Measurements from ENCODE around the gene CEP112. TPM values are rescaled to one million over a fixed set of nuclear protein-coding genes. Genes with fewer than 3 reads are reported as not detected.

Gene CEP112
- total and polyA plus RNA-seq, 10 of the 15 experiments (the other 5 are each of a cell fraction or from before 2014, with no cell fraction given), result 0.11 to 3.8 (median 0.32) TPM; not detected in 1

DNA sequence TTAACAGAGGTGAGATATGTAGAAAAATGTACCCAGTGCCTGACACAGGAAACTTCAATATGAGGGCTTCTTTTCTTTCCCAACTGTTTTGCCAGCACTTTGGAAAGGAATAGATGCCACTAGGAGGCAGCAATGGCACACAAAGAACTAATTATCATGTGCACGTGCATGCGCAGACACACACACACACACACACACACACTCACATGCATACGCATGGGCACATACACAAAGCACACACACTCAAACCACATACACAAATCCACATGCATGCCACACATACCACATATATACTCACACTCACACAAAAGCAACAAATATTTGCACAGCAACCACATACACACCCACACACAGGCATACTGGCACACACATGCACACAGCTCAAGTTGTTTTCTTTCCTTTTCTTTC is 8.8 kb upstream of the CEP112 start (continued):
- TF ChIP-seq, protein P1, sequence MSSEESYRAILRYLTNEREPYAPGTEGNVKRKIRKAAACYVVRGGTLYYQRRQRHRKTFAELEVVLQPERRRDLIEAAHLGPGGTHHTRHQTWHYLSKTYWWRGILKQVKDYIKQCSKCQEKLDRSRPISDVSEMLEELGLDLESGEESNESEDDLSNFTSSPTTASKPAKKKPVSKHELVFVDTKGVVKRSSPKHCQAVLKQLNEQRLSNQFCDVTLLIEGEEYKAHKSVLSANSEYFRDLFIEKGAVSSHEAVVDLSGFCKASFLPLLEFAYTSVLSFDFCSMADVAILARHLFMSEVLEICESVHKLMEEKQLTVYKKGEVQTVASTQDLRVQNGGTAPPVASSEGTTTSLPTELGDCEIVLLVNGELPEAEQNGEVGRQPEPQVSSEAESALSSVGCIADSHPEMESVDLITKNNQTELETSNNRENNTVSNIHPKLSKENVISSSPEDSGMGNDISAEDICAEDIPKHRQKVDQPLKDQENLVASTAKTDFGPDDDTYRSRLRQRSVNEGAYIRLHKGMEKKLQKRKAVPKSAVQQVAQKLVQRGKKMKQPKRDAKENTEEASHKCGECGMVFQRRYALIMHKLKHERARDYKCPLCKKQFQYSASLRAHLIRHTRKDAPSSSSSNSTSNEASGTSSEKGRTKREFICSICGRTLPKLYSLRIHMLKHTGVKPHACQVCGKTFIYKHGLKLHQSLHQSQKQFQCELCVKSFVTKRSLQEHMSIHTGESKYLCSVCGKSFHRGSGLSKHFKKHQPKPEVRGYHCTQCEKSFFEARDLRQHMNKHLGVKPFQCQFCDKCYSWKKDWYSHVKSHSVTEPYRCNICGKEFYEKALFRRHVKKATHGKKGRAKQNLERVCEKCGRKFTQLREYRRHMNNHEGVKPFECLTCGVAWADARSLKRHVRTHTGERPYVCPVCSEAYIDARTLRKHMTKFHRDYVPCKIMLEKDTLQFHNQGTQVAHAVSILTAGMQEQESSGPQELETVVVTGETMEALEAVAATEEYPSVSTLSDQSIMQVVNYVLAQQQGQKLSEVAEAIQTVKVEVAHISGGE (CRISPR knock-in tag; IDR thresholded peaks at IDR 0.05), result no peak
- 0 out of 2 replicates have a peak, but pooled peaks have one; percentile 39 for TF ChIP-seq SMARCA5 (IDR thresholded peaks at IDR 0.05)
- no peak for TF ChIP-seq SREBF2 (IDR thresholded peaks at IDR 0.05; ENCODE audit: low read length)
- TF ChIP-seq RFX5 (IDR thresholded peaks at IDR 0.05; ENCODE audit: low read depth, low read length), result no peak
- no peak for TF ChIP-seq TAF1 (IDR thresholded peaks at IDR 0.05; ENCODE audit: borderline replicate concordance, low read depth, low read length)
- TF ChIP-seq ZSCAN29 (IDR thresholded peaks at IDR 0.05), result no peak

- WGBS (ENCODE audit: insufficient coverage, insufficient replicate concordance, low lambda C conversion rate, missing lambda C conversion rate), result 41% methylated on average over 8 of the region's 8 CpGs
- Histone ChIP-seq H3K27me3 (replicated peaks in 1 of 2; ENCODE audit: control insufficient read depth in 2 of 2, insufficient read depth in 2 of 2, low read length in 1 of 2) (no peaks in the 10 kb centered on the region), H3K27ac (ENCODE audit: control insufficient read depth, insufficient read depth) (no peak overlapping the region), H3K79me2 (ENCODE audit: control insufficient read depth, insufficient read depth, low read length) (no peaks in the 10 kb centered on the region), H3K4me1 (ENCODE audit: control insufficient read depth, insufficient read depth, low read length) (no peaks in the 10 kb centered on the region), H3K9ac (ENCODE audit: control insufficient read depth, insufficient read depth, low read length) (no peak overlapping the region), H3K4me2 (ENCODE audit: control insufficient read depth, insufficient read depth) (no peak overlapping the region), H2AFZ (ENCODE audit: control insufficient read depth, low read depth, low read length) (no peak overlapping the region), H4K20me1 (ENCODE audit: control insufficient read depth, insufficient read depth) (no peaks in the 10 kb centered on the region), H3K4me3 (no peak overlapping the region), H3K9me3 (replicated peaks; ENCODE audit: control insufficient read depth, insufficient read depth, low read length) (no peaks in the 10 kb centered on the region), H3K36me3 (ENCODE audit: control insufficient read depth in 2 of 2, insufficient read depth in 2 of 2, low read length in 1 of 2) (no peaks in the 10 kb centered on the region)
- ChIA-PET CTCF (interaction anchor here (2.3 kb wide), 1 partner anchor 14 kb away, joined by 6 read pairs; no protein-coding TSS in a partner anchor), SMC1A (ENCODE audit: uncharacterized antibody, unreplicated experiment) (interaction anchor here (1.3 kb wide), 1 partner anchor 9 kb away, joined by 4 read pairs; no protein-coding TSS in a partner anchor), RAD21 (ENCODE audit: unreplicated experiment) (no interaction called here), POLR2A (no interaction called here)
- BruUV-seq (replicated peaks), result no TSS peak
- DNase-seq (ENCODE audit: low read depth, low spot score) (no peak), ATAC-seq (no peak), FAIRE-seq (no peak)
- TF ChIP-seq ZNF622 (IDR thresholded peaks at IDR 0.05), result no peak
- TF ChIP-seq CBX3 (IDR thresholded peaks at IDR 0.05; ENCODE audit: borderline replicate concordance, low read depth), result no peak
- no peak for TF ChIP-seq TCF7 (IDR thresholded peaks at IDR 0.05; ENCODE audit: borderline replicate concordance)
- TF ChIP-seq PAX5 (IDR thresholded peaks at IDR 0.05; ENCODE audit: borderline replicate concordance, low read depth, low read length), result no peak
- no peak for TF ChIP-seq IKZF2 (IDR thresholded peaks at IDR 0.05)
- TF ChIP-seq IRF4 (IDR thresholded peaks at IDR 0.05; ENCODE audit: low read depth, low read length), result no peak
- TF ChIP-seq YY1 (IDR thresholded peaks at IDR 0.05; ENCODE audit: low read depth, low read length), result no peak
- TF ChIP-seq, protein P2, sequence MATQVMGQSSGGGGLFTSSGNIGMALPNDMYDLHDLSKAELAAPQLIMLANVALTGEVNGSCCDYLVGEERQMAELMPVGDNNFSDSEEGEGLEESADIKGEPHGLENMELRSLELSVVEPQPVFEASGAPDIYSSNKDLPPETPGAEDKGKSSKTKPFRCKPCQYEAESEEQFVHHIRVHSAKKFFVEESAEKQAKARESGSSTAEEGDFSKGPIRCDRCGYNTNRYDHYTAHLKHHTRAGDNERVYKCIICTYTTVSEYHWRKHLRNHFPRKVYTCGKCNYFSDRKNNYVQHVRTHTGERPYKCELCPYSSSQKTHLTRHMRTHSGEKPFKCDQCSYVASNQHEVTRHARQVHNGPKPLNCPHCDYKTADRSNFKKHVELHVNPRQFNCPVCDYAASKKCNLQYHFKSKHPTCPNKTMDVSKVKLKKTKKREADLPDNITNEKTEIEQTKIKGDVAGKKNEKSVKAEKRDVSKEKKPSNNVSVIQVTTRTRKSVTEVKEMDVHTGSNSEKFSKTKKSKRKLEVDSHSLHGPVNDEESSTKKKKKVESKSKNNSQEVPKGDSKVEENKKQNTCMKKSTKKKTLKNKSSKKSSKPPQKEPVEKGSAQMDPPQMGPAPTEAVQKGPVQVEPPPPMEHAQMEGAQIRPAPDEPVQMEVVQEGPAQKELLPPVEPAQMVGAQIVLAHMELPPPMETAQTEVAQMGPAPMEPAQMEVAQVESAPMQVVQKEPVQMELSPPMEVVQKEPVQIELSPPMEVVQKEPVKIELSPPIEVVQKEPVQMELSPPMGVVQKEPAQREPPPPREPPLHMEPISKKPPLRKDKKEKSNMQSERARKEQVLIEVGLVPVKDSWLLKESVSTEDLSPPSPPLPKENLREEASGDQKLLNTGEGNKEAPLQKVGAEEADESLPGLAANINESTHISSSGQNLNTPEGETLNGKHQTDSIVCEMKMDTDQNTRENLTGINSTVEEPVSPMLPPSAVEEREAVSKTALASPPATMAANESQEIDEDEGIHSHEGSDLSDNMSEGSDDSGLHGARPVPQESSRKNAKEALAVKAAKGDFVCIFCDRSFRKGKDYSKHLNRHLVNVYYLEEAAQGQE (IDR thresholded peaks at IDR 0.05; ENCODE audit: low read depth, low read length), result no peak
- TF ChIP-seq PML (IDR thresholded peaks at IDR 0.05; ENCODE audit: low read length), result no peak
- TF ChIP-seq TCF12 (IDR thresholded peaks at IDR 0.05; ENCODE audit: low read depth, low read length), result no peak
- intact Hi-C loops (cut with micrococcal nuclease; ENCODE audit: unreplicated experiment) (no loop called here), in situ Hi-C loops (cut with MboI) (no loop called here)
Measured at GRCh38 chr17:66198242-66198641, 6.3 kb upstream of the CEP112 start.

Data from GM12878 (cell line).